GM19239 (cell line): ENCODE measurements around the gene KRTAP4-7.
"Not testable (repeated sequence)": the region's sequence is repeated elsewhere in the genome, so short reads cannot be mapped to it uniquely, and the experiment has no call there.

Experiments
- DNase-seq: peaks from one replicate; pipeline ENCODE4 v3.0.0; 2011; ENCODE audit warnings: low spot score; ENCODE audit not compliant: insufficient read length
- FAIRE-seq: peaks from 2 replicates; lab custom pipeline; 2011; peaks lifted over from hg19 to GRCh38; lab: Jason Lieb, UNC

KRTAP4-7 gene

DNA sequence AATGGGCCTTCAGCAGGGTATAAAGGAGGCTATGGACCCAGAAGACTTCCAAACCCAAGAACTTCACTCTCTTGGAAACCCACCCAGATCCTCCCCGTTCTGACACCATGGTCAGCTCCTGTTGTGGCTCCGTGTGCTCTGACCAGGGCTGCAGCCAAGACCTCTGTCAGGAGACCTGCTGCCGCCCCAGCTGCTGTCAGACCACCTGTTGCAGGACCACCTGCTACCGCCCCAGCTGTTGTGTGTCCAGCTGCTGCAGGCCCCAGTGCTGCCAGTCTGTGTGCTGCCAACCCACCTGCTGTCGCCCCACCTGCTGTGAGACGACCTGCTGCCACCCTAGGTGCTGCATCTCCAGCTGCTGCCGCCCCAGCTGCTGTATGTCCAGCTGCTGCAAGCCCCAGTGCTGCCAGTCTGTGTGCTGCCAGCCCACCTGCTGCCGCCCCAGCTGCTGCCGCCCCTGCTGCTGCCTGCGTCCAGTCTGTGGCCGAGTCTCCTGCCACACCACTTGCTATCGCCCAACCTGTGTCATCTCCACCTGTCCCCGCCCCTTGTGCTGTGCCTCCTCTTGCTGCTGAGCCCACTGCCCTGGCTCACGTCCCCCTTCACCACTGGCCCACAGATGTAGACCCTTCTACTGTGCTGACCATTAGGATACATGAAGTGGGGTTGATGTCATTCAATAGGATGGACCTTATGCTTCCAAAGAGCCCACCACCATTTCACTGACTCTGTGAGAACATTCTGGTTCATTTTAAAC lies at the start of gene KRTAP4-7:
TSS of gene KRTAP4-7 (plus strand) at position 51 of the 757 bp plus-strand sequence. CDS start at position 108, 57 bp downstream.
- FAIRE-seq, DNase-seq: not testable (repeated sequence)

DNA sequence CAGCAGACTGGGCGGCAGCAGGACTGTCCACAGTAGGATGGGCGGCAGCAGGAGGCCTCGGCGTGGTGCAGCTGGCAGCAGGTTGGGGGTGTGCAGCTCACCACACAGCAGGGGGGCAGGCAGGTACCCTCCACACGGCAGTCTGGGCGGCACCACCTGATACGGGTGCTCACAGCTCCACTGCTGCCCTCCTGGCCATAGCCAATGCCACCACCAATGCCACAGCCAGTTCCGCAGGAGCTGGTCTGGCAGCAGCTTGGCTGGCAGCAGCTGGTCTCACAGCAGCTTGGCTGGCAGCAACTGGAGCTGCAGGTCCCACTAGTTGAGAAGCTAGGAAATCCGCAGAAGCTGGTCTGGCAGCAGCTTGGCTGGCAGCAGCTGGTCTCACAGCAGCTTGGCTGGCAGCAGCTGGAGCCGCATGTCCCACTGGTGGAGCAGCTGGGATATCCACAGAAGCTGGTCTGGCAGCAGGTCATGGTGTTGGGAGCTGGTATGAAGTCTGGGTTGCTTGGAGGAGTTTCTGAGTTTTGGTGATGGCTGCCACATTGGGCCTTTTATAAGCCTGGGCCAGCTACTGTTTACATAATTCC lies 49.5 kb upstream of the KRTAP4-7 start, which contains the start of gene KRTAP1-3:
TSS of gene KRTAP1-3 (minus strand) at position 529 of the 590 bp plus-strand sequence. CDS start at position 476, 53 bp downstream.
- not testable (repeated sequence) for FAIRE-seq, DNase-seq

DNA sequence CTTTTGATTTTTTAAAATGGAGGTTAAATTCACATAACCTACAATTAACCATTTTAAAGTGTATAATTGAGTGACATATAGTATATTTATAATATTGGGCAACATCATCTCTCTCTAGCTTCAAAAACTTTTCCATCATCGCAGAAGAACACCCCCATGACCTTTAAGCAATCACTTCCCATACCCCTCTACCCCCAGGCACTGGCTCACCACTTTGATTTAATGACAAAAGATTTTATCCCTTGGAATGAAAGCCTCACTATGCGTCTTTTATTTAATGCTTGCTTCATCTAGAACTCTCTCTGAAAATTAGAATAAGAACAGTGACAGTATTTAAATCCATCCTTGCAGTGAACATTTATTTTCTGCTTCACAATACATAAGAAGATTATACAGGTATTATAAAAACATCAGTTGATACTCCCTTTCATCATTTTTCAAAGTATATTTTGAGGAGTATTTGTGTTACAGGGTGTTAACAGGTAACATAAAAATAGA lies 46.0 kb upstream of the KRTAP4-7 start:
- DNase-seq (no peak), FAIRE-seq (no peak)

DNA sequence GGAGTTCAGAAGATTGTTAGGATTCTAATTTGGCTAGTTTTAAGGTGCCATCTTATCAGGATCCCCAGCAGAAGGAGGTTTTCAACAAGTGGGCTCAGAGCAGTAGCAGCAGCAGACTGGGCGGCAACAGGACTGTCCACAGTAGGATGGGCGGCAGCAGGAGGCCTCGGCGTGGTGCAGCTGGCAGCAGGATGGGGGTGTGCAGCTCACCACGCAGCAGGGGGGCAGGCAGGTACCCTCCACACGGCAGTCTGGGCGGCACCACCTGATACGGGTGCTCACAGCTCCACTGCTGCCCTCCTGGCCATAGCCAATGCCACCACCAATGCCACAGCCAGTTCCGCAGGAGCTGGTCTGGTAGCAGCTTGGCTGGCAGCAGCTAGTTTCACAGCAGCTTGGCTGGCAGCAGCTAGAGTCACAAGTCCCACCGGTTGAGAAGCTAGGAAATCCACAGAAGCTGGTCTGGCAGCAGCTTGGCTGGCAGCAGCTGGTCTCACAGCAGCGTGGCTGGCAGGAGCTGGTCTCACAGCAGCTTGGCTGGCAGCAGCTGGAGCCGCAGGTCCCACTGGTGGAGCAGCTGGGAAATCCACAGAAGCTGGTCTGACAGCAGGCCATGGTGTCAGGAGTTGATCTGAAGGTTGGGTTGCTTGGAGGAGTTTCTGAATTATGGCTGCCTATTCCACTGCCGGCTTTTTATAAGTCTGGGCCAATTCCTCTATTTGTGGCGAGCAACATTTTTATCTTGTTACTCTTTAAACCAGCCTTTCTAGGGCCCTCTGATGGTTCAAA lies 43.0 kb upstream of the KRTAP4-7 start, which contains the start of gene KRTAP1-1:
TSS of gene KRTAP1-1 (minus strand) at position 668 of the 789 bp plus-strand sequence. CDS start at position 615, 53 bp downstream.
- FAIRE-seq, result not testable (repeated sequence)

DNA sequence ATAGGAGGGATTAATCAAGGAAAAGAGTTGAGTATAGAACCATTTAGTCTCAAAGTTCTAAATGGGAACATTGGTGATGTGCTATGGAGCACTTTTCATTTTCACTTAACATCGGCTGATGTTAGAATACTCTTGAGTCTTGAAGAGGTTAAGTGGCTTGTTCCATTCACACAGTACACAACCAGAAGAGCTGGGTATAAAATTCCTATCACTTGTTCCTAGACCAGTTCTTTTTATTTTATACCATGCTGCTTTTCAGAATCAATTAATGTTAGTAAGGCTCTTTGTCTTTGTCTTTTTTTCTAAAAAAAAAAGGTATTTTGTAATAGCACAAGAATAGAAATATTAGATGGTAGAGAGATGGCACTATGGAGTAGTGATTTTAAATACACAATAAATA lies 41.0 kb upstream of the KRTAP4-7 start:
- DNase-seq, result no peak
- no peak for FAIRE-seq

More for the DNA sequence above, 43.0 kb upstream of the KRTAP4-7 start, which contains the start of gene KRTAP1-1:
- not testable (repeated sequence) for DNase-seq

DNA sequence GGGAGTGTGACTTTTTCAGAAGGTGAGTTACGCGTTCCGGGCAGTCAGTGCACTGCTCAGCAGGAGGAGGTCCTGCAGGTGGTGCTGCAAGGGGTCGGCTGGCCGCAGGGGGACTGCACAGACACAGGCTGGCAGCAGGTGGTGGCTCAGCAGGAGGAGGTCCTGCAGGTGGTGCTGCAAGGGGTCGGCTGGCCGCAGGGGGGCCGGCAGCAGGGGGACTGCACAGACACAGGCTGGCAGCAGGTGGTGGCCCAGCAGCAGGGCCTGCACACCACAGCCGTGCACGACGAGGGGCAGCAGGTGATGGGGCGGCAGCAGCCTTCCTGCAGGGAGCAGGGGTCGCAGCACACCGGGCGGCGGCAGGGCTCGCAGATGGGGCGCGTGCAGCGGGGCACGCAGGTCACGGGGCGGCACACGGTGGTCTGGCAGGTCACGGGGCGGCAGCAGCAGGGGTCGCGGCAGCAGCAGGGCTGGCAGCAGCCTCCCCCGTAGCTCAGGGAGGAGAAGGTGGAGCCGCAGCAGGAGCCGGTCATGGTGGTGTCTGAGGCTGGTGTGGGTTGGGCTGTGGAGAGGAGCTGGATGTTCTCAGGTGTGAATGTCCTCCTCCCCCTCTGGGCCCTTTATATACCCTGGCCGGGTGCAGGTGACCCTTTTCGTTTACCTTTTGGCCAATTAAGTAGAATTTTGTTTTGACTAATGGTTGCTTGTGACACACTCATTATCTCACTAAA lies 37.0 kb upstream of the KRTAP4-7 start, which contains the start of gene KRTAP2-1:
TSS of gene KRTAP2-1 (minus strand) at position 582 of the 731 bp plus-strand sequence. CDS start at position 533, 49 bp downstream.
- not testable (repeated sequence) for FAIRE-seq, DNase-seq

DNA sequence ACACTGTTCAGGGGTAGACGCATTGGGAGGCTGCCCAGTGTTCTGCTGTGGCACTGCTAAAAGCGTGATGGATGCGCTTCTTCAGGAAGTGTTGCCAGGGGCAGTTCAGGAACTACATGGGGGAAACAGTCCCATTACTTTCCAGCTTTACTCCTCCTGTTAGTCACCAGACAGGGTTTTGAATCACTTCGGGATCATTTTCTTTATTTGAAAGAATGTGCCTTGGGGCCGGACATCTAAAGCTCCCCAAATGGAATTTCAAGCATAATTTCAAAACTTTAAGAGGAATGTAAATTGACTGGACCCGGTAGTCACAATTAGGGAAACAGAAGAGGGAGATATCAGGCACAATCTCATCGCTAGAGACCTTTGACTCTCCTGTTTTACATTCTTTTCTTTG lies 35.5 kb upstream of the KRTAP4-7 start:
- no peak for FAIRE-seq
- no peak for DNase-seq

DNA sequence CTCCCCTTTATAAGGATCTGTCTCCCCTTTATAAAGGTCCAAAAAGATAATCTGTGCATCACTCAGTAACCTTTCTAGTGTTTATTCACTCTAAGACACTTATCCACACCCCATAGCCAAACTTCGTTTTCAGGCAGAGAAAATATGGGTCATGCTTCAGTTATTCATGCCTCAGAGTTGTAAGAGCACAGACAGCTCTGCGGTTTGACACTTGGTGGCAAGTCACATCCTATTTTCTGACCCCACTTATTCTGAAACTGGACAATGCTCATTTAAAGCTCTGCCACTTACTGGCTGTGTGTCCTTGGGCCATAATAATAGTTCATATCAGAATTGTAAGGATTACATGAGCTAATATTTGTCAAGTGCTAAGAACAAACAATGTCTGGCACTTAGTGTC lies 34.8 kb upstream of the KRTAP4-7 start:
- DNase-seq, result no peak
- no peak for FAIRE-seq

DNA sequence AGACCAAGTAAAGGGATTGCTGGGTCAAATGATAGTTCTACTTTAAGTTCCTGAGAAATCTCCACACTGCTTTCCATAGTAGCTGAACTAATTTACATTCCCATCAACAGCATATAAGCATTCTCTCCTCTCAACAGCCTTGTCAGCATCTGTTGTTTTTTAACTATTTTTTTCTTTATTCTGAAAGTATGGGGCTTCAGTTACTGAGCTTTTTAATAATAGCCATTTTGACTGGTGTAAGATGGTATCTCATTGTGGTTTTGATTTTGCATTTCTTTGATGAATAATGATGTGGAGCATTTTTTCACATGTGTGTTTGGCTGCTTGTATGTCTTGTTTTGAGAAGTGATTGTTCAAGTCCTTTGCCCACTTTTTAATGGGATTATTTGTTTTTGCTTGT lies 31.4 kb upstream of the KRTAP4-7 start:
- FAIRE-seq (no peak), DNase-seq (no peak)

DNA sequence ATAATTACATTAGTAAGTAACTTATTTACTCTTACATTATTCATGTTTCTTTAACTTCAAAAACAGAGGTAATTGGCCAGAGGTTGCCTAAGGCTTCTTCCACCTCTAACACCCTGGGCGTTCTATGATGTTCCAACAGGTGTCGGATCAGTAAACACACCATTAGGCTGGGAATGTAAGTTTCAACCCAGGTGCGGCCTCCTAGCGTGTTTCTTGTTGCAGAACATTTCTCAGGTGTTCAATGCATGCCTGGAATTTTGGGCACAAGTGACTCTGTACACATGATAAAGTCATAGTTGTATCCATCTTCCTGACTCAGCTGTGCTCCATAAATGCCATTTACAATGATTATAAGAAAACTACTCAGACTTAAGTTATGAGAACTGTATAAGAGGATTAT lies 29.9 kb upstream of the KRTAP4-7 start:
- no peak for DNase-seq
- no peak for FAIRE-seq

DNA sequence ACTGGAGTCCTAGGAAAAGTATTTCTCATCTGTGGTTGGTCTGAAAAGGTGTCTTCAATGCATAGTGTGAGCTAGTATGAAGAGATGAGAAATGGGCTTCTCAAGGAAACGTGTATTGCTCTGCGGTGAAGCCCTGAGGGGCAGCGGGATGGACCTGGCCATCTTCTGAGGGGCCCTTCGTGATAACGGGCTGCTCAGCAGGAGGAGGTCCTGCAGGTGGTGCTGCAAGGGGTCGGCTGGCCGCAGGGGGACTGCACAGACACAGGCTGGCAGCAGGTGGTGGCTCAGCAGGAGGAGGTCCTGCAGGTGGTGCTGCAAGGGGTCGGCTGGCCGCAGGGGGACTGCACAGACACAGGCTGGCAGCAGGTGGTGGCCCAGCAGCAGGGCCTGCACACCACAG lies 29.4 kb upstream of the KRTAP4-7 start:
- DNase-seq, FAIRE-seq: not testable (repeated sequence)

DNA sequence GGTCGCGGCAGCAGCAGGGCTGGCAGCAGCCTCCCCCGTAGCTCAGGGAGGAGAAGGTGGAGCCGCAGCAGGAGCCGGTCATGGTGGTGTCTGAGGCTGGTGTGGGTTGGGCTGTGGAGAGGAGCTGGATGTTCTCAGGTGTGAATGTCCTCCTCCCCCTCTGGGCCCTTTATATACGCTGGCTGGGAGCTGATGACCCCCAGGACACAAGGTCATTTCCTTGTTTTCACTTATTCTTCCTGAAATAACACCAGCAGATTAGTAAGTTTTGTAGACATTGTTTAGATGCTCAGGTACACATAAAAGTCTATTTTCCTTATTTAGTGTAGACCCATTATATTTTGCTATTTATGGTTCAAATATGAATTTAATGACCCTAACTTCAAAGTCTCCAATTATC lies 28.8 kb upstream of the KRTAP4-7 start, which contains the start of gene KRTAP2-2:
TSS of gene KRTAP2-2 (minus strand) at position 101 of the 400 bp plus-strand sequence. CDS start at position 82, 19 bp downstream.
- not testable (repeated sequence) for DNase-seq, FAIRE-seq

DNA sequence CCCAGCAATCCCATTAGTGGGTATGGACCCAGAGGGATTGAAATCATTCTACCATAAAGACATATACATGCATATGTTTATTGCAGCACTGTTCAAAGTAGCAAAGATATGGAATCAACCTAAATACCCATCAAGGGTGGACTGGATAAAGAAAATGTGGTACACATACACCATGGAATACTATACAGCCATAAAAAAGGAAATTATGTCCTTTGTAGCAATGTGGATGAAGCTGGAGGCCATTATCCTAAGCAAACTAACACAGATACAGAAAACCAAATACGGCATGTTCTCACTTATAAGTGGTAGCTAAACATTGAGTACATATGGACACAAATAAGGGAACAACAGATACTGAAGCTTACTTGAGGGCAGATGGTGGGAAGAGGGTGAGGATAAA lies 26.4 kb upstream of the KRTAP4-7 start:
- no peak for DNase-seq
- FAIRE-seq, result no peak

DNA sequence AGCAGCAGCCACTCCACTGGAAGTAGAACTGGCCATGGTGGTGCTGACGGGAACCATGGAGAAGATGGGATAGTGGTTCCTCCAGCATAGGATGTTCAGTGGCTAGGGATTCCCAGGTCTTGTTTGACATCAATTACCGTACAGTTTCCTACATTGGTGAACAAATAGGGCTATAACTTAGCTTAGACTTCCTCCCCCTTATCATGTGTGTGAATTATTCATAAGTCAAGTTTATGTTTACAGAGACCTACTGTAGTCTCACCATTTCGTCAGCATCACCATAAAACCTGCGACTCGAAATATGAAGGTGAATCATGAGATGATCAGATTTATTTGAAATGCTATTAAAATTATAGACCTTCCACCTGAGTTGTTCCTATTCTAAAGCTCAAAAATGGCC lies 25.2 kb upstream of the KRTAP4-7 start:
- DNase-seq, result no peak
- FAIRE-seq, result no peak

DNA sequence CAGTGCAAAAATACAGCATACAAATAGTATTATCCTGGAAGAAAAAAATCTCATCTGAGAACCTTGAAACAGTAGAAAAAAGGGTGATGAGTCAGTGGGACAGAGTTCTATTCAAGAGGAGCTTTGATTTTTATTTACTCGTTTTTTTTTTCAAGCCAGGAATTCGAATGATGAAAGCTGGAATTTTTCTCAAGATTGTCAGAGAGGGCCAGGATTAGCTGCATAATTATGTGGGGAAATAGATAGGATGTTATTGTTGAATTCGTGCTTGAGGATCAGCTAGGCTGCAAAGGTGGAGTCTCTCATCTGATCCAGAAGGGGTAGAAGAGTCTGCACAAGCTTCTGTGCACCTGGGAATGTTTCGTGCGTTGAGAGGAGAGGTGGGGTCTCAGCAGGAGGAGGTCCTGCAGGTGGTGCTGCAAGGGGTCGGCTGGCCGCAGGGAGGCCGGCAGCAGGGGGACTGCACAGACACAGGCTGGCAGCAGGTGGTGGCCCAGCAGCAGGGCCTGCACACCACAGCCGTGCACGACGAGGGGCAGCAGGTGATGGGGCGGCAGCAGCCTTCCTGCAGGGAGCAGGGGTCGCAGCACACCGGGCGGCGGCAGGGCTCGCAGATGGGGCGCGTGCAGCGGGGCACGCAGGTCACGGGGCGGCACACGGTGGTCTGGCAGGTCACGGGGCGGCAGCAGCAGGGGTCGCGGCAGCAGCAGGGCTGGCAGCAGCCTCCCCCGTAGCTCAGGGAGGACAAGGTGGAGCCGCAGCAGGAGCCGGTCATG lies 24.5 kb upstream of the KRTAP4-7 start:
- FAIRE-seq, DNase-seq: not testable (repeated sequence)

DNA sequence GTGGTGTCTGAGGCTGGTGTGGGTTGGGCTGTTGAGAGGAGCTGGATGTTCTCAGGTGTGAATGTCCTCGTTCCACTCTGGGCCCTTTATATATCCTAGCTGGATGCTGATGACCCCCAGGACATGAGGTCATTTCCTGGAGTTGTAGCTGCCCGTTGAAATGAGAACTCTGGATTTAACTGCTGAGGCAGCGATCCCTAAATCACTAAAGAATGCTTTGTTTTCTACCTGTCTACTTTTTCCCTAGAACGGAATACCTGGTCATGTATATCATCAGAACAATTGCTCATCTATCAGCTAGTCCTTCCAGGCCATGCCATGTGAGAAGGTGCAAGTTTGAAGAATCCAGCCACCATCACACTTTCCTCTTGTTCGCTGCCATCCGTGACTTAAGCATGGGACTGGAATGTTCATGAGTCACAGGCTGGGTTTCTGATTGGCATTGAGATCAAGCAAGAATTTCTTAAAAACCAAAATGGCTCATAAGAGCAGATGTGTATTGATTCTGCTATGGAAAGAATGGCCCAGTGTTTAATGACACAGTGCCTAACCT lies 23.8 kb upstream of the KRTAP4-7 start, which contains the start of gene KRTAP2-3:
TSS of gene KRTAP2-3 (minus strand) at position 63 of the 553 bp plus-strand sequence. CDS start 64 bp downstream, outside the sequence.
- FAIRE-seq (no peak), DNase-seq (no peak)

DNA sequence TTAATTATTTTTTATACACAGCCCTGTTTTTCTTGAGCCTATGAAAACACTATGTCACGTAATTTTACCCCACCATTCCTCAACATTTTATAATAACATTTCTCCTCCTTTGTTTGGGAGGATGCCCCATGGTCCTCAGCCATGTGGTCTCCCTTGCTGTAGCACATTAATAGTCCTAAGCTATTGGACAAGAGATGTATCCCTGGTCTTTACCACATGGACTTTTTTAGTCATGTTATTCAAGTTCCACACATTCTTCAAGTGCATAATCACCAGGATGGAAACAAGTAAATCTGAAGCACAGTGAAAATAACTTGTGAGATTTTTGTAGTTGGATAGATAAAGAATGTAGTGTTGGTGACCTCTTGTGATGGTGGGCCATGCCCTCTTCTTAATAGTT lies 22.0 kb upstream of the KRTAP4-7 start:
- DNase-seq (no peak), FAIRE-seq (no peak)

DNA sequence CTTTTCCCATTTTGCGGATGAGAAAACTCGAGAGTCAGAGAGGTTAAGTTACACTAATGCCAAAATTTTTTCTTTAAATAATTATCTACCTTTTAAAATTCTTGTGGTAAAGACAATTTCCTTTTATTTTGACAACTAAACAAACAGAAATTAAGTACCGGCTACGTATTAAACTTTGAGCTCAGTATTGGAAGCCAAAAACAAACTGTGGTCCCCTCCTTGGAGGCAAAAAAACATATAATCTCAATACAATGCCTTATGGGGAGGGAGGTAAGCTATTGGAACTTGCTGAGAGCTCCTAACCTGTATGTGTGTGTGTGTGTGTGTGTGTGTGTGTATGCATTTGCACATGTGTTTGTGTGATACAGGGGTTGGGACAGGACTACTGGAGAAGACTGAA lies 20.5 kb upstream of the KRTAP4-7 start:
- FAIRE-seq (no peak), DNase-seq (no peak)
